IMR-90 (cell line): ENCODE results near the gene ARHGAP21. TPM values are rescaled to one million over a fixed set of nuclear protein-coding genes. Genes with fewer than 3 reads are reported as not detected.

Experiments
- ATAC-seq: fragments of 200-7000 bp; cut with Tn5 transposase; 2 replicates; pipeline ENCODE4 v1.9.1; 2020; ENCODE audit warnings: low read depth, mild to moderate bottlenecking, moderate library complexity
- BruUV-seq: library from RNA; stranded (reverse); fragments of 400-500 nt; replicated peaks from 2 replicates; lab custom pipeline; 2021; lab: Mats Ljungman, UMichigan
- CTCF ChIA-PET: fragments of 300-600 bp; formaldehyde crosslinking; extraction: SDS; loops from one replicate; lab custom pipeline; 2021; ENCODE audit warnings: antibody characterized with exemption; lab: Yijun Ruan, JAX
- POLR2A ChIA-PET: fragments of 300-600 bp; sonication (Branson Sonifier 250); formaldehyde crosslinking; loops from one replicate; lab custom pipeline; 2022; ENCODE audit warnings: antibody characterized with exemption; ENCODE audit not compliant: unreplicated experiment; lab: Charles Lee
- DNase-seq: peaks from one replicate; pipeline ENCODE4 v3.0.0; 2013
- H2AFZ ChIP-seq: replicated peaks from 2 replicates; pipeline ENCODE3; 2013; ENCODE audit warnings: low read length, mild to moderate bottlenecking; ENCODE audit not compliant: poor library complexity
- H2AK5ac ChIP-seq: 2 replicates; pipeline ENCODE4 v1.6.1; 2013; ENCODE audit warnings: low read depth, low read length, inconsistent platforms
- H2AK9ac ChIP-seq: replicated peaks from 2 replicates; pipeline ENCODE3; 2013; ENCODE audit warnings: mild to moderate bottlenecking, low read depth, low read length, moderate library complexity; ENCODE audit not compliant: poor library complexity
- H2BK120ac ChIP-seq: 2 replicates; pipeline ENCODE4 v1.6.1; 2013; ENCODE audit warnings: low read depth, low read length, inconsistent platforms
- H2BK15ac ChIP-seq: 3 replicates; pipeline ENCODE4 v1.6.1; 2013; ENCODE audit warnings: low read depth, low read length, inconsistent platforms
- H2BK20ac ChIP-seq: 2 replicates; pipeline ENCODE4 v1.6.1; 2013; ENCODE audit warnings: low read depth, mild to moderate bottlenecking, inconsistent platforms, low read length, moderate library complexity
- H2BK5ac ChIP-seq: 2 replicates; pipeline ENCODE4 v1.6.1; 2013; ENCODE audit warnings: mild to moderate bottlenecking, low read depth, low read length, inconsistent platforms; ENCODE audit not compliant: poor library complexity, severe bottlenecking
- H3K14ac ChIP-seq: replicated peaks from 2 replicates; pipeline ENCODE4 v1.6.1; 2013; ENCODE audit warnings: low read depth, low read length, inconsistent platforms
- H3K18ac ChIP-seq: 2 replicates; pipeline ENCODE4 v1.6.1; 2013; ENCODE audit warnings: low read depth, low read length, control low read depth
- H3K23ac ChIP-seq: 2 replicates; pipeline ENCODE4 v1.6.1; 2013; ENCODE audit warnings: low read depth, low read length, inconsistent platforms
- H3K27ac ChIP-seq: 2 replicates; pipeline ENCODE4 v1.5.1; 2013; ENCODE audit warnings: mild to moderate bottlenecking, control low read depth, low read length; ENCODE audit not compliant: insufficient read depth
- H3K27me3 ChIP-seq: 2 replicates; pipeline ENCODE4 v1.6.1; 2013; ENCODE audit warnings: low read length; ENCODE audit not compliant: control insufficient read depth, insufficient read depth
- H3K36me3 ChIP-seq: 2 replicates; pipeline ENCODE4 v1.6.1; 2013; ENCODE audit warnings: low read length, mixed read lengths; ENCODE audit not compliant: control insufficient read depth, insufficient read depth
- H3K4ac ChIP-seq: 2 replicates; pipeline ENCODE4 v1.6.1; 2013; ENCODE audit warnings: low read depth, low read length, inconsistent platforms
- H3K4me1 ChIP-seq: 2 replicates; pipeline ENCODE4 v1.6.1; 2013; ENCODE audit warnings: low read length, mixed read lengths; ENCODE audit not compliant: control insufficient read depth, insufficient read depth
- H3K4me2 ChIP-seq: 2 replicates; pipeline ENCODE4 v1.6.1; 2013; ENCODE audit warnings: low read depth, mild to moderate bottlenecking, control low read depth, low read length, moderate library complexity
- H3K4me3 ChIP-seq: 2 replicates; pipeline ENCODE4 v1.5.1; 2013; ENCODE audit warnings: low read depth, mild to moderate bottlenecking, control low read depth, low read length, moderate library complexity; ENCODE audit not compliant: insufficient read depth
- H3K56ac ChIP-seq: 2 replicates; pipeline ENCODE4 v1.6.1; 2013; ENCODE audit warnings: low read length, inconsistent platforms; ENCODE audit not compliant: insufficient read depth; ENCODE audit errors: extremely low read depth
- H3K79me1 ChIP-seq, 2 experiments: 2 replicates each; pipeline ENCODE4 v1.6.1; 2013; ENCODE audit warnings: low read length in 2 of 2, inconsistent platforms in 1 of 2, low read depth in 1 of 2
- H3K9ac ChIP-seq: 2 replicates; pipeline ENCODE4 v1.6.1; 2013; ENCODE audit warnings: low read depth, low read length, control low read depth
- H3K9me1 ChIP-seq: 2 replicates; pipeline ENCODE4 v1.6.1; 2013; ENCODE audit warnings: low read length, inconsistent platforms; ENCODE audit not compliant: insufficient read depth
- H3K9me3 ChIP-seq: 2 replicates; pipeline ENCODE4 v1.6.1; 2013; ENCODE audit warnings: low read length; ENCODE audit not compliant: control insufficient read depth, insufficient read depth
- H4K20me1 ChIP-seq: 2 replicates; pipeline ENCODE4 v1.6.1; 2013; ENCODE audit warnings: low read length, inconsistent platforms; ENCODE audit not compliant: insufficient read depth
- H4K5ac ChIP-seq: 2 replicates; pipeline ENCODE4 v1.6.1; 2013; ENCODE audit warnings: mild to moderate bottlenecking, low read depth, low read length, control low read depth
- H4K8ac ChIP-seq, 2 experiments: 2 replicates each; pipeline ENCODE4 v1.6.1; 2013; ENCODE audit warnings: low read depth in 2 of 2, low read length in 2 of 2, control low read depth in 1 of 2, inconsistent platforms in 1 of 2
- H4K91ac ChIP-seq: 2 replicates; pipeline ENCODE4 v1.6.1; 2013; ENCODE audit warnings: low read depth, low read length, inconsistent platforms; ENCODE audit not compliant: insufficient read depth
- CHD1 ChIP-seq: IDR thresholded peaks from 2 replicates; pipeline ENCODE4 v1.6.1; 2012; ENCODE audit warnings: low read depth, low read length, improper control_type of control experiment
- MAFK ChIP-seq: IDR thresholded peaks from 2 replicates; pipeline ENCODE4 v1.6.1; 2012; ENCODE audit warnings: low read depth, low read length, improper control_type of control experiment
- NFE2L2 ChIP-seq: fragments of 150-350 bp; IDR thresholded peaks from 2 replicates; pipeline ENCODE4 v1.6.1; 2016; ENCODE audit warnings: low read depth, mild to moderate bottlenecking, low read length
- RCOR1 ChIP-seq: IDR thresholded peaks from 2 replicates; pipeline ENCODE4 v1.6.1; 2012; ENCODE audit warnings: mild to moderate bottlenecking, low read length, improper control_type of control experiment; ENCODE audit not compliant: insufficient replicate concordance
- RFX5 ChIP-seq: IDR thresholded peaks from 2 replicates; pipeline ENCODE4 v1.8.0; 2012; ENCODE audit warnings: low read depth, mild to moderate bottlenecking, low read length, moderate library complexity
- SMC3 ChIP-seq: fragments of 150-350 bp; IDR thresholded peaks from 2 replicates; pipeline ENCODE4 v1.6.1; 2016; ENCODE audit warnings: low read depth, mild to moderate bottlenecking, antibody characterized with exemption, low read length, moderate library complexity
- USF2 ChIP-seq: fragments of 150-350 bp; IDR thresholded peaks from 2 replicates; pipeline ENCODE4 v1.6.1; 2017; ENCODE audit warnings: mild to moderate bottlenecking, antibody characterized with exemption, low read length, low read depth
- WGBS, 2 experiments: methylation state at CpG; one replicate each; pipeline versions ENCODE4 v1.1.5 to v1.1.7; 2013; ENCODE audit warnings: missing lambda C conversion rate in 2 of 2; ENCODE audit not compliant: insufficient read length in 1 of 2; ENCODE audit errors: extremely low coverage in 2 of 2; 5-methylcytosine and 5-hydroxymethylcytosine counted together
- dilution Hi-C: fragments of 300-500 bp; cut with HindIII; formaldehyde crosslinking; loops from one replicate; pipeline ENCODE4 v1.14.3; 2018; ENCODE audit warnings: low sequenced_read_pairs; ENCODE audit not compliant: unreplicated experiment
- in situ Hi-C: fragments of 300-500 bp; cut with MboI; formaldehyde crosslinking; loops from 3 replicates; pipeline ENCODE4 v1.14.3; 2019; ENCODE audit warnings: low sequenced_read_pairs, inconsistent platforms, mixed read lengths
- intact Hi-C: fragments of 100-400 bp; cut with micrococcal nuclease; formaldehyde crosslinking; loops from 2 replicates; pipeline ENCODE4 v1.10.0; 2022
- polyA plus RNA-seq, 3 experiments: library from polyadenylated mRNA; depleted of rRNA; stranded (reverse); fragments of >200 nt; gene quantifications; 2 replicates each; pipeline ENCODE4 v1.2.3, GENCODE V29; 2012; ENCODE audit warnings: low replicate concordance in 1 of 3
- total RNA-seq: library from RNA; depleted of rRNA; stranded (reverse); fragments of >200 nt; gene quantifications from 2 replicates; pipeline ENCODE4 v1.2.3, GENCODE V29; 2012

Gene ARHGAP21
- total and polyA plus RNA-seq, 2 of the 4 experiments (the other 2 are of a cell fraction) = 43.3 to 94.3 TPM

- POLR2A ChIA-PET = no interaction called here
- no peak overlapping the region for H3K4me2 ChIP-seq
- TF ChIP-seq RCOR1 (no peak), SMC3 (no peak), USF2 (no peak), CHD1 (no peak), MAFK (no peak), RFX5 (no peak), NFE2L2 (no peak)
Measured at GRCh38 chr10:24652381-24652957, 71.2 kb downstream of the ARHGAP21 start.

More at GRCh38 chr10:24652381-24652957, 71.2 kb downstream of the ARHGAP21 start:
- intact Hi-C loops = no loop called here
- H3K14ac ChIP-seq = no peak overlapping the region
- no peak overlapping the region for H3K18ac ChIP-seq
- H4K5ac ChIP-seq = no peak overlapping the region; the same call in 1 of the 2 replicates
- ATAC-seq = no peak
- no peak overlapping the region for H3K4me3 ChIP-seq
- no peak overlapping the region for H2BK5ac ChIP-seq
- WGBS, 2 experiments = no CpG with 5 or more reads among the region's 4 CpGs
- dilution Hi-C loops = no loop called here
- H4K8ac ChIP-seq = no peak overlapping the region
- H4K20me1 ChIP-seq = peaks cover 7% of the 10 kb centered on the region; the same call in 1 of the 2 replicates
- no peak overlapping the region for H2AK9ac ChIP-seq
- H2AK5ac ChIP-seq = no peak overlapping the region
- no peak overlapping the region for H3K27ac ChIP-seq
- H3K79me1 ChIP-seq = peaks cover 18 to 40% of the 10 kb centered on the region in 2 experiments
- H3K9me1 ChIP-seq = peaks cover 11% of the 10 kb centered on the region
- no peak overlapping the region for H2BK15ac ChIP-seq
- peaks cover 5% of the 10 kb centered on the region for H3K36me3 ChIP-seq
- no peak overlapping the region for H3K4ac ChIP-seq
- no peak for DNase-seq
- no peak overlapping the region for H3K9ac ChIP-seq
- H3K27me3 ChIP-seq = no peaks in the 10 kb centered on the region
- BruUV-seq = no TSS peak
- H3K9me3 ChIP-seq = no peaks in the 10 kb centered on the region
- in situ Hi-C loops = no loop called here
- no peak overlapping the region for H4K91ac ChIP-seq
- peaks cover 2% of the 10 kb centered on the region; the same call in 1 of the 2 replicates for H3K4me1 ChIP-seq
- H3K56ac ChIP-seq = no peak overlapping the region
- H2AFZ ChIP-seq = no peak overlapping the region
- H2BK120ac ChIP-seq = no peak overlapping the region
- H3K23ac ChIP-seq = no peak overlapping the region
- CTCF ChIA-PET = interaction anchor here (1.4 kb wide), 1 partner anchor 10 kb away, joined by 5 read pairs; no protein-coding TSS in a partner anchor
- H2BK20ac ChIP-seq = no peak overlapping the region
